ENCODE measurements around the gene FRMD4A.

- TF ChIP-seq TCF12 (IDR thresholded peaks at IDR 0.05; ENCODE audit: low read depth) (no peak), NFIC (IDR thresholded peaks at IDR 0.05) (no peak), TEAD4 (IDR thresholded peaks at IDR 0.05) (no peak), USF1 (IDR thresholded peaks at IDR 0.05) (no peak), EP300 (IDR thresholded peaks at IDR 0.05; ENCODE audit: borderline replicate concordance) (no peak), EGR1 (IDR thresholded peaks at IDR 0.05) (no peak), RAD21 (IDR thresholded peaks at IDR 0.05; ENCODE audit: low read depth) (no peak)
Observed at GRCh38 chr10:14050598-14050997, 280.1 kb downstream of the FRMD4A start.

All from Ishikawa (cell line).